ENCODE measurements around the gene OR2M4. TPM values are rescaled to one million over a fixed set of nuclear protein-coding genes. Genes with fewer than 3 reads are reported as not detected.

OR2M4 gene
- total RNA-seq, 5 donors from 2014 or later (not counting 1 experiment from before 2014, with no cell fraction given), result not detected

GRCh38 chr1:248277876-248278275, 46.7 kb downstream of the OR2M4 start, which contains the start of gene OR2T33:
OR2T33 (minus strand) TSS chr1:248277976; CDS start chr1:248273814, 4,162 bp downstream.
- no CpG with 5 or more reads among the region's 1 CpG for WGBS (ENCODE audit: insufficient coverage)
- DNase-seq (no peak), ATAC-seq (replicated peaks in 1 of 4) (no peak)
- no peak within 1 kb of the TSS for H3K27ac ChIP-seq (ENCODE audit: low read length)
- Mint-ChIP-seq H3K9me3 (no peaks in the 10 kb centered on the region), H3K4me3 (no peak within 1 kb of the TSS), H3K27me3 (peaks cover 0 to 5% of the 10 kb centered on the region in 2 donors), H3K36me3 (no peaks in the 10 kb centered on the region), H3K4me1 (no peaks in the 10 kb centered on the region), H3K27ac (no peak within 1 kb of the TSS)
- no peaks in the 10 kb centered on the region for H3K27me3 ChIP-seq (replicated peaks in 1 of 2; ENCODE audit: control insufficient read depth in 2 of 2, extremely low read depth in 1 of 2, insufficient read depth in 2 of 2, low read length in 1 of 2)
- ChIA-PET CTCF (no interaction called here), POLR2A (no interaction called here)
- no peak within 1 kb of the TSS for H3K4me3 ChIP-seq (ENCODE audit: control insufficient read depth in 1 of 2, extremely low read depth in 1 of 2, low read length in 1 of 2)
- no peaks in the 10 kb centered on the region for H3K4me1 ChIP-seq (ENCODE audit: control insufficient read depth in 1 of 2, extremely low read depth in 1 of 2, insufficient read depth in 2 of 2, low read length in 2 of 2)
- H3K36me3 ChIP-seq (ENCODE audit: control insufficient read depth in 2 of 2, extremely low read depth in 1 of 2, insufficient read depth in 1 of 2, low read length in 1 of 2), result no peaks in the 10 kb centered on the region
- no peaks in the 10 kb centered on the region for H3K9me3 ChIP-seq

GRCh38 chr1:248288391-248288790, 57.2 kb downstream of the OR2M4 start:
- ChIA-PET CTCF (no interaction called here), POLR2A (no interaction called here)
- no peak for ATAC-seq (replicated peaks in 1 of 4)
- Histone ChIP-seq H3K36me3 (ENCODE audit: control insufficient read depth in 2 of 2, extremely low read depth in 1 of 2, insufficient read depth in 1 of 2, low read length in 1 of 2) (no peaks in the 10 kb centered on the region), H3K4me3 (ENCODE audit: control insufficient read depth in 1 of 2, extremely low read depth in 1 of 2, low read length in 1 of 2) (no peak overlapping the region), H3K27me3 (replicated peaks in 1 of 2; ENCODE audit: control insufficient read depth in 2 of 2, extremely low read depth in 1 of 2, insufficient read depth in 2 of 2, low read length in 1 of 2) (no peaks in the 10 kb centered on the region), H3K4me1 (ENCODE audit: control insufficient read depth in 1 of 2, extremely low read depth in 1 of 2, insufficient read depth in 2 of 2, low read length in 2 of 2) (no peaks in the 10 kb centered on the region), H3K9me3 (no peaks in the 10 kb centered on the region), H3K27ac (ENCODE audit: low read length) (no peak overlapping the region)
- peaks cover 4 to 5% of the 10 kb centered on the region in 2 donors for H3K27me3 Mint-ChIP-seq
- no peak overlapping the region for H3K27ac Mint-ChIP-seq
- peaks cover 0 to 5% (median 4%) of the 10 kb centered on the region in 3 donors for H3K9me3 Mint-ChIP-seq
- H3K36me3 Mint-ChIP-seq, result no peaks in the 10 kb centered on the region
- no peak overlapping the region for H3K4me3 Mint-ChIP-seq
- H3K4me1 Mint-ChIP-seq, result no peaks in the 10 kb centered on the region
- no peak for DNase-seq
- no CpG with 5 or more reads among the region's 6 CpGs for WGBS (ENCODE audit: insufficient coverage)

Other genes starting within 250 kb of the OR2M4 start
- gene OR2L5, start 217.8 kb upstream of the OR2M4 start, total RNA-seq, result under 1 TPM in 3 of 5 donors, not detected in 2; 0.09 to 0.25 (median 0.14) TPM
- gene OR2L2, start 201.3 kb upstream of the OR2M4 start, total RNA-seq, result under 1 TPM; 0.06 to 0.43 (median 0.09) TPM
- not detected for gene OR2L3, start 184.6 kb upstream of the OR2M4 start, total RNA-seq
- gene OR2L13, start 136.2 kb upstream of the OR2M4 start, total RNA-seq, result not detected
- not detected for gene OR2M5, start 86.3 kb upstream of the OR2M4 start, total RNA-seq
- gene OR2M2, start 56.6 kb upstream of the OR2M4 start, total RNA-seq, result not detected
- gene OR2M3, start 34.2 kb upstream of the OR2M4 start, total RNA-seq, result not detected
- gene OR2T33, start 46.6 kb downstream of the OR2M4 start, total RNA-seq, result not detected
- not detected for gene OR2T12, start 72.0 kb downstream of the OR2M4 start, total RNA-seq
- gene OR2M7, start 93.2 kb downstream of the OR2M4 start, total RNA-seq, result not detected
- not detected for gene OR14C36, start 117.4 kb downstream of the OR2M4 start, total RNA-seq
- not detected for gene OR2T4, start 130.2 kb downstream of the OR2M4 start, total RNA-seq
- not detected for gene OR2T6, start 144.3 kb downstream of the OR2M4 start, total RNA-seq
- gene OR2T1, start 171.6 kb downstream of the OR2M4 start, total RNA-seq, result not detected
- gene OR2T2, start 214.2 kb downstream of the OR2M4 start, total RNA-seq, result not detected
- gene OR2T3, start 241.9 kb downstream of the OR2M4 start, total RNA-seq, result not detected

All from T-cell (primary cell).